Ovary (tissue), 9 donors: ENCODE results near the gene THBD. TPM values are rescaled to one million over a fixed set of nuclear protein-coding genes. Genes with fewer than 3 reads are reported as not detected.

Source experiments
- DNase-seq, 5 donors: peaks; one replicate each; pipeline ENCODE4 v3.0.0-alpha.2; 2019 to 2020
- H3K27ac ChIP-seq, 2 donors: fragments of 200-600 bp; one replicate each; pipeline versions ENCODE4 v1.5.1 to v1.8.0; 2019 to 2022
- H3K27me3 ChIP-seq: fragments of 200-600 bp; one replicate; pipeline ENCODE4 v1.8.0; 2022
- H3K36me3 ChIP-seq: fragments of 200-600 bp; sonication (generic); one replicate; pipeline ENCODE4 v1.5.1; 2019
- H3K4me1 ChIP-seq: one replicate; pipeline ENCODE4 v1.8.1; 2013; ENCODE audit warnings: mild to moderate bottlenecking, moderate library complexity; ENCODE audit not compliant: insufficient read depth
- H3K4me3 ChIP-seq: fragments of 200-600 bp; sonication (generic); one replicate; pipeline ENCODE4 v1.5.1; 2017
- H3K9me3 ChIP-seq, 2 donors: fragments of 200-600 bp in 1 of 2; sonication (generic) in 1 of 2; one replicate each; pipeline versions ENCODE4 v1.5.1 to v1.8.1; 2013 to 2019; ENCODE audit warnings: mild to moderate bottlenecking in 1 of 2, moderate library complexity in 1 of 2
- EP300 ChIP-seq: sonication (generic); formaldehyde crosslinking; IDR thresholded peaks from one replicate; pipeline ENCODE4 v1.6.1; 2017; ENCODE audit warnings: antibody characterized with exemption
- POLR2A ChIP-seq: fragments of 450-650 bp; IDR thresholded peaks from one replicate; pipeline ENCODE4 v1.6.1; 2017; ENCODE audit warnings: antibody characterized with exemption, mild to moderate bottlenecking, moderate library complexity
- WGBS, 3 donors: extraction: QIAGEN DNeasy Blood & Tissue Kit in 1 of 3; methylation state at CpG; one replicate each; pipeline versions ENCODE4 v1.1.5 to v1.1.7; 2013 to 2017; 5-methylcytosine and 5-hydroxymethylcytosine counted together
- intact Hi-C, 4 donors: fragments of 100-400 bp; cut with DNase I; formaldehyde crosslinking; loops; one replicate each; pipeline versions ENCODE4 v1.11.0 to v1.15.1; 2022 to 2023
- polyA plus RNA-seq, 2 donors: library from polyadenylated mRNA; stranded (reverse); fragments of 200-250 nt in 1 of 2; fragments of 350-450 nt in 1 of 2; fragmentation: Illumina TruSeq in 1 of 2; extraction: RNeasy Lipid Tissue Mini Kit (QIAGEN cat#74804) in 1 of 2; gene quantifications; one replicate each; pipeline ENCODE4 v1.2.3, GENCODE V29; 2013 to 2014
- total RNA-seq, 7 donors: library from RNA; depleted of rRNA in 2 of 7; stranded (reverse); fragments of >200 nt in 2 of 7; fragmentation: NEBNext Ultra II Directional in 3 of 7; extraction: Animal tissue kit (Norgen Biotek cat#: 25700) in 3 of 7; gene quantifications; one replicate each; pipeline versions ENCODE4 v1.1.0 to v1.2.4, GENCODE V29; 2016 to 2023
- TF ChIP-seq, protein P1 (sequence below), 3 donors: fragments of 450-650 bp in 2 of 3; fragments of 200-600 bp in 1 of 3; IDR thresholded peaks; one replicate each; pipeline versions ENCODE4 v1.5.1 to v1.8.0; 2016 to 2022; ENCODE audit warnings: antibody characterized with exemption in 3 of 3, mild to moderate bottlenecking in 1 of 3
- donor health status: DM: no; HTN: no; CAD: no; lungs with moderate emphysema.
- donor health status: DM: no; HTN: no; CAD: no.
- donor health status: Bipolar disorder and iron deficiency.
- donor health status: DM: yes; HTN: yes; CAD: no.
- donor health status: DM: no; HTN: no; CAD: no.
- donor health status: DM: yes; HTN: yes; CAD: no.

The THBD gene
- total and polyA plus RNA-seq, 9 donors, result 2.5 to 29.3 (median 9.7) TPM

DNA sequence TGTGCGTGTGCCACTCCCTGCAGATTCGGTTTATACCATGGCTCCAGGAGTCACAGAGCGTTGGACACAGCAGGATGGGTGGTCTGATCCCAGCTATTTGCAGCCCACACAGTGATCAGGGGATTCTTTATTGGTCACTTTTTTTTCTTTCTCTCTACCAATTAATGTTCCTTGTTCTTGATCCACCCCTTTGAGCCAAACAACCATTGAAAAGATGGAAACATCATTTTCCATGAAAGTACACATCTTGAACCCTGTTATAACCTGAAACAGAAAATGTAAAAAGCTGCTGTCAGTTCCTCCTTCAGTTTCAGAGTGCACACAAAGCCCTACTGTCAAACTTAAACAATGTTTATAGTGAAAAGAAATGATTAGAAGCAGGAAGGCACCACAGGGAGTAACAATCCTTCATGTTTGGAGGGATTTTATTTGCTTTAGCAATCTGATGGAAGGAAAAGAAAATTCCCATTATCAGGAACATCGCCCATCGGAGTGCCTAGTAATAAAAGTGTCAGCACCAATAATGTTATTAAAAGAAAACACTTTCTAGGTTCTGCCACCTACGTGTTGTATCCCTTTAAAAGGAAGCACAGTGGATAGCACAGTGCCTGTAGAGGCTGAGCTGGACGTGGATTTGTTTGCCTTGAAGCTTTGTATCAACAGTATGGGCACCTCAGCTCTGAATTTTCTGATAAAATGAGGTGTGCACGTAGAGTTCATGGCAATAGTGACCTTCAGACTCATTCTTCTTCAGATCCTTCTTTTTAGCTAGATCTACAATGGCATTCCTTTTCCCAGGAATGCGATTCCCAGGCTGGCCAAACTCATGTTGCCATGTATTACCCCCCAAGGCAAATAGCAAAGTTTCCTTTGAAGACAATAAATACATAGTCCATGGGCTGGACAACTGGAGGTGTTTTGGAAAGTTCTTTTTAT is 16.1 kb upstream of the THBD start:
- H3K9me3 ChIP-seq, result no peaks in the 10 kb centered on the region
- WGBS, 3 donors, result 90 to 93% (median 93%) methylated on average over 9 of the region's 9 CpGs
- H3K4me3 ChIP-seq, result no peak overlapping the region
- H3K27me3 ChIP-seq, result no peaks in the 10 kb centered on the region
- intact Hi-C loops, result no loop called here
- peaks cover 8% of the 10 kb centered on the region for H3K4me1 ChIP-seq
- H3K27ac ChIP-seq, result no peak overlapping the region
- no peaks in the 10 kb centered on the region for H3K36me3 ChIP-seq
- no peak for DNase-seq
- TF ChIP-seq, protein P1, sequence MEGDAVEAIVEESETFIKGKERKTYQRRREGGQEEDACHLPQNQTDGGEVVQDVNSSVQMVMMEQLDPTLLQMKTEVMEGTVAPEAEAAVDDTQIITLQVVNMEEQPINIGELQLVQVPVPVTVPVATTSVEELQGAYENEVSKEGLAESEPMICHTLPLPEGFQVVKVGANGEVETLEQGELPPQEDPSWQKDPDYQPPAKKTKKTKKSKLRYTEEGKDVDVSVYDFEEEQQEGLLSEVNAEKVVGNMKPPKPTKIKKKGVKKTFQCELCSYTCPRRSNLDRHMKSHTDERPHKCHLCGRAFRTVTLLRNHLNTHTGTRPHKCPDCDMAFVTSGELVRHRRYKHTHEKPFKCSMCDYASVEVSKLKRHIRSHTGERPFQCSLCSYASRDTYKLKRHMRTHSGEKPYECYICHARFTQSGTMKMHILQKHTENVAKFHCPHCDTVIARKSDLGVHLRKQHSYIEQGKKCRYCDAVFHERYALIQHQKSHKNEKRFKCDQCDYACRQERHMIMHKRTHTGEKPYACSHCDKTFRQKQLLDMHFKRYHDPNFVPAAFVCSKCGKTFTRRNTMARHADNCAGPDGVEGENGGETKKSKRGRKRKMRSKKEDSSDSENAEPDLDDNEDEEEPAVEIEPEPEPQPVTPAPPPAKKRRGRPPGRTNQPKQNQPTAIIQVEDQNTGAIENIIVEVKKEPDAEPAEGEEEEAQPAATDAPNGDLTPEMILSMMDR (IDR thresholded peaks at IDR 0.05), result no peak
- TF ChIP-seq POLR2A, result no peak
- no peak for TF ChIP-seq EP300

DNA sequence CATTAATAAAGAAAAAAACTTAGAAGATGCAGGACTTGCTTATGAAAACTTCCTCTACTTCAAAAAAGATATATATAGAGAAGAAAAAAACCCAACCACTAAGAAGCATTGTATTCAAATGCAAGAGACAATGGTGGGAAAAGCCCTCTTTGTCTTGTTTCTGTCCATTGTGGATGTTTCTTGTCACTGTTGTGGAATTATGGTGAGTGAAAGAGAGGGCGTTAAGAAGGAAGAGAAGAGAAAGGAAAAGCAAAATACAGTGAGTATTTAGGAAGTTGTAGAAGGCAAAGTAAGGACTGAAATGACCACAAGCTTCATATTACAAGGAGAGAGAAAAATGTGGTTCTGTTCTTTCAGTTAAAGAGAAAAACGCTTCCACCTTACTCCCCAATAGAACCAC is 14.1 kb upstream of the THBD start:
- H3K9me3 ChIP-seq, result no peaks in the 10 kb centered on the region
- 81 to 91% (median 85%) methylated on average over 2 of the region's 2 CpGs for WGBS, 3 donors
- H3K27ac ChIP-seq, result no peak overlapping the region
- no peaks in the 10 kb centered on the region for H3K36me3 ChIP-seq
- H3K4me1 ChIP-seq, result peaks cover 8% of the 10 kb centered on the region
- H3K4me3 ChIP-seq, result no peak overlapping the region
- H3K27me3 ChIP-seq, result no peaks in the 10 kb centered on the region
- no peak for DNase-seq
- intact Hi-C loops, result no loop called here
- TF ChIP-seq EP300, result no peak
- TF ChIP-seq, protein P1 (IDR thresholded peaks at IDR 0.05), result no peak
- TF ChIP-seq POLR2A, result no peak

DNA sequence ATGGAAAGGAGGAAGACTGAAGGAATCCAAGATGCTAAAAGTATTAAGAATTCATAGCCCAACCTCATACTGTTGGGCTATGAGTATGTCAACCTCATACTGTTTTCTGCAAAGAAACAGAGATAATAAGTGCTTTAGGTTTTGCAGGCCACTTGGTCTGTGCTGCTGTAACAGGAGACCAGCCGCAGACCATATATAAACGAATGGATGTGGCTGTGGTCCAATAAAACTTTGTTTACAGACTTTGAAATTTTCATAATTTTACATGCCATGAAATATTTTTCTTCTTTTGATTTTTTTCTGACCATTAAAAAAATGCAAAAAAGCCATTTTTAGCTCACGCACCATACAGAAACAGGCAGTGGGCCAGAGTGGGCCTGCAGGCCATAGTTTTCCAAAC is 13.7 kb upstream of the THBD start:
- no peaks in the 10 kb centered on the region for H3K27me3 ChIP-seq
- no peaks in the 10 kb centered on the region for H3K36me3 ChIP-seq
- H3K4me3 ChIP-seq, result no peak overlapping the region
- DNase-seq, result no peak
- intact Hi-C loops, result no loop called here
- no peaks in the 10 kb centered on the region for H3K9me3 ChIP-seq
- WGBS, 3 donors, result 64 to 70% (median 70%) methylated on average over 3 of the region's 3 CpGs
- TF ChIP-seq, protein P1 (IDR thresholded peaks at IDR 0.05), result no peak
- TF ChIP-seq EP300 (no peak), POLR2A (no peak)
- H3K27ac ChIP-seq, result no peak overlapping the region
- H3K4me1 ChIP-seq, result peaks cover 8% of the 10 kb centered on the region

DNA sequence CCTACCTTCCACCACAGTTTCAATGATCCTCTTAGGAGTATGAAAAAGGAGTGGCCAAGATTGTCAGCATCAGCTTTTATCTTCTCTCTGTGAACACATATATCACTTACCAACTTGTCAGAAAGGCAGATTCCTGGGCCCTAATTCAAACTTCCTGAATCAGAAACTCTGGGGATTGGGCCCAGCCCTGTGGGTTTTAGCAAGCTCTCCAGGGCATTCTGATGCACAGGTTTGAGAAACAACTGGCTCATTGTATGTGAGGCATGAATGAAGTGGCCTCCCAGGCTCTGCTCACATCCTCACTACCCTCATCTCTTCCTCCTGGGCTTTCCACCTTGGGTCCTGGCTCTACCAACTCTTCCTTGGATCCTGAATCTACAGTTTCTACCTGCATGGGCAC is 13.2 kb upstream of the THBD start:
- no peak overlapping the region for H3K27ac ChIP-seq

More for the DNA sequence above, 13.2 kb upstream of the THBD start:
- Histone ChIP-seq H3K27me3 (no peaks in the 10 kb centered on the region), H3K36me3 (no peaks in the 10 kb centered on the region), H3K4me3 (no peak overlapping the region), H3K4me1 (peaks cover 8% of the 10 kb centered on the region), H3K9me3 (no peaks in the 10 kb centered on the region)
- no peak for TF ChIP-seq POLR2A
- no peak for DNase-seq
- intact Hi-C loops, result no loop called here
